Subcutaneous adipose tissue (tissue), 4 donors: ENCODE data around the gene GIGYF1. TPM values are rescaled to one million over a fixed set of nuclear protein-coding genes. Genes with fewer than 3 reads are reported as not detected.

ENCODE experiments used
- total RNA-seq, 4 donors: library from RNA; depleted of rRNA; stranded (reverse); fragments of >200 nt; gene quantifications; one replicate each; pipeline ENCODE4 v1.1.0, GENCODE V29; 2016
- TF ChIP-seq, protein P1 (sequence below): fragments of 450-650 bp; IDR thresholded peaks from one replicate; pipeline ENCODE4 v1.5.1; 2016; ENCODE audit warnings: low read depth, mild to moderate bottlenecking, control low read depth, antibody characterized with exemption, moderate library complexity

Gene GIGYF1
- total RNA-seq, 4 donors from 2014 or later, result 9.0 to 44.3 (median 20.0) TPM

DNA sequence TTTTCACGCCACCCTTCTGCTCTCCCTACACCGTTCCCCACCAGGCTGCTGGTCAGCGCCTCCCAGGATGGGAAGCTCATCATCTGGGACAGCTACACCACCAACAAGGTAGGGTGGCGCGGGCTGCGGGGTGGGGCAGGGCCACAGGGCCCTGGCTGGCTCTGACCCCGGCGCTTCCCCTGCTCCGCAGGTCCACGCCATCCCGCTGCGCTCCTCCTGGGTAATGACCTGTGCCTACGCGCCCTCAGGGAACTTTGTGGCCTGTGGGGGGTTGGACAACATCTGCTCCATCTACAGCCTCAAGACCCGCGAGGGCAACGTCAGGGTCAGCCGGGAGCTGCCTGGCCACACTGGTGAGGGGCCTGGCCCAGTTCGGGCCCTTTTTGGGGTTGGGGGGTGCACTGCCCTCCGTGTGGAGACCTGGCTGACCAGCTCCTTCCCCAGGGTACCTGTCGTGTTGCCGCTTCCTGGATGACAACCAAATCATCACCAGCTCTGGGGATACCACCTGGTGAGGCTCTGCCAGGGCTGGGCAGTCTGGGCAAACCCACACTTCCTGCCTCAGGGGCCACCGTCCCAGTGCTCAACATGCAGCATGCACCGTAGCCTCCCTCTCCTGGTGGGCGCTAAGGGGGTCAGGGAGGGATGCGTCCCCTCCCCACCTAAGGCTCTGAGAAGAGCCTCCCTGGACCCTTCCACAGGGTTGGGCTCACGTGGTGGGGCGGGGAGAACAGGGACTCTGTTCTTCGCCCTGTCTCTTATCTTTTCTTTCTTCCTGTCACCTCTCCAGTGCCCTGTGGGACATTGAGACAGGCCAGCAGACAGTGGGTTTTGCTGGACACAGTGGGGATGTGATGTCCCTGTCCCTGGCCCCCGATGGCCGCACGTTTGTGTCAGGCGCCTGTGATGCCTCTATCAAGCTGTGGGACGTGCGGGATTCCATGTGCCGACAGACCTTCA lies 16.5 kb downstream of the GIGYF1 start:
- TF ChIP-seq, protein P1, sequence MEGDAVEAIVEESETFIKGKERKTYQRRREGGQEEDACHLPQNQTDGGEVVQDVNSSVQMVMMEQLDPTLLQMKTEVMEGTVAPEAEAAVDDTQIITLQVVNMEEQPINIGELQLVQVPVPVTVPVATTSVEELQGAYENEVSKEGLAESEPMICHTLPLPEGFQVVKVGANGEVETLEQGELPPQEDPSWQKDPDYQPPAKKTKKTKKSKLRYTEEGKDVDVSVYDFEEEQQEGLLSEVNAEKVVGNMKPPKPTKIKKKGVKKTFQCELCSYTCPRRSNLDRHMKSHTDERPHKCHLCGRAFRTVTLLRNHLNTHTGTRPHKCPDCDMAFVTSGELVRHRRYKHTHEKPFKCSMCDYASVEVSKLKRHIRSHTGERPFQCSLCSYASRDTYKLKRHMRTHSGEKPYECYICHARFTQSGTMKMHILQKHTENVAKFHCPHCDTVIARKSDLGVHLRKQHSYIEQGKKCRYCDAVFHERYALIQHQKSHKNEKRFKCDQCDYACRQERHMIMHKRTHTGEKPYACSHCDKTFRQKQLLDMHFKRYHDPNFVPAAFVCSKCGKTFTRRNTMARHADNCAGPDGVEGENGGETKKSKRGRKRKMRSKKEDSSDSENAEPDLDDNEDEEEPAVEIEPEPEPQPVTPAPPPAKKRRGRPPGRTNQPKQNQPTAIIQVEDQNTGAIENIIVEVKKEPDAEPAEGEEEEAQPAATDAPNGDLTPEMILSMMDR, result no peak

DNA sequence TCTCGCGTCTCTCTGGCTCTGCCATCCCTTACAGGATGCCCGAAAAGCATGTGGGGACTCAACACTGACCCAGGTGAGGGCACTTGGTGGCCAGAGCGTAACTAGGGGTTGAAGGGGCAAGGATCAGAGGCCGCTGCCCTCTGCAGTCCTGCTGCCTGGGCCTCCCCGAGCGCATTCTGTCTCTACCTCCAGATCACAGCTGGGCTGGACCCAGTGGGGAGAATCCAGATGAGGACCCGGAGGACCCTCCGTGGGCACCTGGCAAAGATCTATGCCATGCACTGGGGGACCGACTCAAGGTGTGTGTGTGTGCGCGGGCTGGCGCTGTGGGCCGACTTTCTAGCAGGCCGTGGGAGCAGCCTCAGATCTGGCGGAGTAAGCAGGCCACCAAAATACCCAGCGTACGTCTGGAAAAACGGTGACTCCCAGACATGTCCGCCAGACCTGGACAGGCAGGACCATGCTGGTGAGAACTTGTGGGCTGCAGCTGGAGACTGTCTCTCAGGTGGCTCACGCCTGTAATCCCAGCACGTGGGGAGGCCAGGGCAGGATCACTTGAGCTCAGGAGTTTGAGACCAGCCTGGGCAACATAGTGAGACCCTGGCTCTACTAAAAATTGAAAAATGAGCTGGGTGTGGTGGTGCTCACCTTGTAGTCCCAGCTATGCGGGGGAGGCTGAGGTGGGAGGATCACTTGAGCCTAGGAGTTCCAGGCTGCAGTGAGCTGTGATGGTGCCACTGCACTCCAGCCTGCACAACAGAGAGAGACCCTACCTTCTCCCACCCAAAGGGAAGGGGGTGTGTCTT lies 17.3 kb downstream of the GIGYF1 start:
- TF ChIP-seq, protein P1, result no peak

DNA sequence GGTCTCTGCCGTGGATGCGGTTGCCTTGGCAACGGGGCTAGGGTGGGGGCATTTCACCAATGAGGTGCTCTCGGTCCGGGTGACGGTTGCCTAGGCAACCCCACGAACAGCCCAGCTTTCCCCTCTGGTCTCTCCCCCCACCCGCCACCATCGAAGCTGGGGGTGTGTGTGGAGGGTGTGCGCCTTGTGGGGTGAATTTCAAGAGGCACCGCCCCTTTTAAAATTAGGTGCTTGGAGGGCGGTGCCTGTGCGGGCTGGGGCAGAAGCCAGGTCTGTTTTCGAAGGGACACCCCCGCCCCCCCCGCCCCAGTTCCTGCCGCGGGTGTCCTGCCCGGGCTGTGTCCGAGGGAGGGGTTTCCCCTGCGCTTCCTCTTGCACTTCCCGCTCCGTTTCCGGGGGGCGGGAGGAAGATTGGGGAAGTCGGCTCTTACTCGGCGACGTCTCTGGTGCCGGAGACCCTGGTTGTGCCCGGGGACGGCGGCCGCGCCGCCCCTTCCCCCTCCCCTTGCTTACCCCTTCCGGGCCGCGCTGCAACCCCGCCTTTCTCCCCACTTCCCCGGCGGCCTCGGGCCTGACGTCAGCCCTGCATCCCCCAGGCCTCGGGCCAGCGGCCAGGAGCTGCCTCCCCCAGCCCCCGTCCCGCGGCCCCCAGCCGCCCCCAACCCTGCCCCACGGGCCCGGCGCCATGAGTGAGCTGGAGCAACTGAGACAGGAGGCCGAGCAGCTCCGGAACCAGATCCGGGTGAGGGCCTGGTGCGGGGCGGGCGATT lies 18.3 kb downstream of the GIGYF1 start:
- TF ChIP-seq, protein P1, result no peak

DNA sequence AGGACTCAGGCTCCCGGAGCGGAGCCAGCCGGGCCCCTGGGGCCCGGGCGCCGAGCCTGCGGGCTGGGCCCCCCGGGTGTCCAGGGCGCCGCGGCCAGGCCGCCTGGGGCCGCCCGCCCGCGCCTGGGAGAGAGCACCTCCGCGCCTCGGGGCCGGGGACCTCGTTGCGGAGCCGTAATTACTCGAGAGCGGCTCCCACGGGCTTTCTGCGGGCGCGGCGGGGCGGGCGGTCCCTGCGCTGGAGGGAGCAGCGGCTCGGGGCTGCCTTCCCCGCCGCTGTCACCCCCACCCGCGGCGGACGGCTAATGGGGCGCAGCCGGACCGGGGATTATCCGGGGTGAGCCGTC lies 19.0 kb downstream of the GIGYF1 start:
- TF ChIP-seq, protein P1, result no peak

DNA sequence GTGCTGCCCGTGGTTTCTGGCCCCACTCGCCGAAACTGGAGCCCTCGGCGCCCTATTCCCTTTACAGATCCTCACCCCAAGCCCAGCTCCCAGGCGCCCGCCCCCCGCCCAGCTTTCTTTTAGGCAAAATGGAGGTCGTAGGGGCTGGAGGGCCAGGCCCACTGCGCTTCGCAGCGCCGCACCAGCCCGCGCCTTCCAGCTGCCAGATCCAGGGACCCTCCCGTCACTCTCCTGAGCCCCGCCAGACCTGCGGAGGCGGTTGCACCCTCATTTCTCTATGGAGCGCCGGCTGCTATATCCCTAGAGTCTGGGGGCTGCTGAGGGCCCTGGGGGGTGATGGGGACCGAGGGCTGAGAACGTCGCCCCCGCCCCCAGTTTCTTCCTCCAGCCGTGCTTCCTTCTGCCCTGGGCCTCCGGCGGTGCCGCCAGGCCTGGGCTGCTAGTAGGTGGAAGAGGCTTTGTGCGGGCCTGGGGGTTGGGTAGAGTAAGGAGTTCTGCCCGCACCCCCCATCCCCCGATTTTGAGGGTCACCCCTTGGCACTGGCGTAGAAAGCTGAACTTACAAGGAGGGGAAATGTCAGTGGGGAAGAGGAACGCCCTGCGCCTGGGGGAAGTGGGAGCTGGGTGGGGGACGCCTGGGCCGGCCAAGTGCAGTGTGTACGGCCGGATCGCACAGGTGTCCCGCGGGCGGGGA lies 19.5 kb downstream of the GIGYF1 start:
- TF ChIP-seq, protein P1, result no peak

DNA sequence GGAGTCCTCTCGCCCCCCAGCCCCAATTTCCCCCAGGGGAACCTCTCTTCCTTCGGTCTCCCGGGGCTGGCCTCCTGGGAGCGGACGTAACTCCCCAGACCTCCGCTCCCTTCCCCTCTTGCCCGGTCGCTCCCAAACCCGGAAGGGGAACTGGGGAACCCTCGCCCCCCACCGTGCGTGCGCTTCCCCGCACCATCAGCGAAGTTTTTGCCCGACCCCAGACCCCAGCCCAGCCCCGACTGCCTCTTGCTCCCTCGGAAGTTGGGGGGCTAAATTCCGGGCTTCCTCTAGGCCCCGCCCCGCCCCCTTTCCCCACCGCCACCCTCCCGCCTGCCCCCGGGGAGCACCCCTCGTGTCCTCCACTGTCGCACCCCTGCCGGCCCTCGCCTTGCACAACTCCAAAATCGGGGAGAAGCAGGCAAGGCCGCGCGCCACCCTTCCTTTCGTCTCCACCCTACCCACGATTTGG lies 20.1 kb downstream of the GIGYF1 start:
- TF ChIP-seq, protein P1, result no peak
